SK-N-SH (cell line): Measurements from ENCODE around the gene CTSE.

Experiments used
- CHD2 ChIP-seq: fragments of 150-350 bp; IDR thresholded peaks from 2 replicates; pipeline ENCODE4 v1.6.1; 2018; ENCODE audit warnings: low read length; ENCODE audit not compliant: partially characterized antibody
- CTCF ChIP-seq: fragments of 200-600 bp; sonication (generic); IDR thresholded peaks from 2 replicates; pipeline ENCODE4 v1.6.1; 2017; ENCODE audit warnings: antibody characterized with exemption, mild to moderate bottlenecking, moderate library complexity
- GABPA ChIP-seq: IDR thresholded peaks from 2 replicates; pipeline ENCODE4 v1.4.0; 2012; ENCODE audit warnings: low read depth, mild to moderate bottlenecking
- JUND ChIP-seq: IDR thresholded peaks from 2 replicates; pipeline ENCODE4 v1.4.0; 2012
- REST ChIP-seq: IDR thresholded peaks from 2 replicates; pipeline ENCODE4 v1.6.1; 2012; ENCODE audit warnings: mild to moderate bottlenecking, low read depth, low read length, moderate library complexity
- RFX5 ChIP-seq: IDR thresholded peaks from 2 replicates; pipeline ENCODE4 v1.6.1; 2012; ENCODE audit warnings: mild to moderate bottlenecking, improper control_type of control experiment, low read length
- SIN3A ChIP-seq: IDR thresholded peaks from 2 replicates; pipeline ENCODE4 v1.6.1; 2012; ENCODE audit warnings: low read depth, mild to moderate bottlenecking, low read length, moderate library complexity, borderline replicate concordance
- SMC3 ChIP-seq: IDR thresholded peaks from 2 replicates; pipeline ENCODE4 v1.6.1; 2012; ENCODE audit warnings: low read depth, low read length, improper control_type of control experiment
- TAF1 ChIP-seq: IDR thresholded peaks from 2 replicates; pipeline ENCODE4 v1.6.1; 2012; ENCODE audit warnings: low read depth, mild to moderate bottlenecking, low read length, moderate library complexity, borderline replicate concordance
- TCF12 ChIP-seq: IDR thresholded peaks from 2 replicates; pipeline ENCODE4 v1.4.0; 2012

- TF ChIP-seq CTCF (no peak), REST (no peak), TCF12 (no peak), RFX5 (no peak), SIN3A (no peak), CHD2 (no peak), GABPA (no peak), SMC3 (no peak), TAF1 (no peak), JUND (no peak)
Measured at GRCh38 chr1:206067486-206068227, 44.0 kb upstream of the CTSE start.
